Thyroid gland (tissue), 4 donors: Measurements from ENCODE around the gene OSTM1.

Experiments used
- CTCF ChIP-seq, 6 experiments: fragments of 200-600 bp in 3 of 6; fragments of 450-650 bp in 3 of 6; sonication (generic) in 3 of 6; IDR thresholded peaks; one replicate each; pipeline ENCODE4 v1.5.1; 2016 to 2019; ENCODE audit warnings: antibody characterized with exemption in 6 of 6, mild to moderate bottlenecking in 2 of 6, inconsistent platforms in 1 of 6, moderate library complexity in 1 of 6
- POLR2A ChIP-seq, 2 donors: fragments of 450-650 bp; IDR thresholded peaks; one replicate each; pipeline ENCODE4 v1.6.1; 2017; ENCODE audit warnings: antibody characterized with exemption in 2 of 2, mild to moderate bottlenecking in 2 of 2, moderate library complexity in 1 of 2

DNA sequence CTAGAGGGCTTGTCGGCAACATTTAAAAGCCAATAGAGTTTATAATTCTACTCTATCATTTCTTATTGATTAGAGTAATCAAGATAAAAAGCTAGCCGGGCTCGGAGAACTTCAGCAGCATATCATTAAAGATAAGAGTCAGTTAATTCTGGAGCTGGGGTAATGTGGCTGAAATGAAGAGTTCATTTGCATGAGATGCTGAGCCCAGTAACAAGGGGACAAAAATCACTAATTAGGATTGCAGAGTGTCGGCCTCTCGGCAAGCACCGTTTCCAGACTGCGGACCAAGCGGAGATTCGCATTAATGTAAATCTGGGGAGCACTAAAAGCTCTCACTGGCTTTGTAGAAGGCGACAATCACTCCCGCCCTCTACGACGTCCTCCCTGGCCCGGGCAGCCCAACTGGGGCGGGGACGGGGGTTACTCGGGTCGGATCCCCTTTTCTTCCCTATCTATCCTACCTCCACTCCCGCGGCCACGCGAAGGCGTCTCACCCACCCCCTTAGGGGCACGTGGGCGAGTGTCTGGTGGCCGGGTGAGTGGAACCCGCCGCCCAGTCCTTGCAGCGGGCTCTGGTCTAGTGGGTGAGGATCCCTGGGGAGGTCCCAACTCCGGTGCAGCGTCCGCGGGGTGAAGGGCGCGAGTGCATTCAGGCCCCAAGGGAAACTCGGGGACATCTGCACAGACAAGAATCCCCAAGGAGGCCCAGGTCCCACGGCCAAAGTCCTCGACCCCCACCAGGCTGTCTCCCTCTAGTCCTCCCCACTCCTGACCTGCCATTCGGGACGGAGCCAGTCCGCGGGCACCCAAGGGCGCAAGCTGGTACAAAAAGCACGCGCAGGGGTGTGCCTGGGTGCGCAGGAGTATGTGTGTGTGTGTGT lies 42.2 kb upstream of the OSTM1 start:
- no peak for TF ChIP-seq CTCF (IDR thresholded peaks at IDR 0.05)
- no peak for TF ChIP-seq POLR2A (IDR thresholded peaks at IDR 0.05)
